PC-3 (cell line): Measurements from ENCODE around the gene ABCA12.

Experiments used
- EZH2 ChIP-seq: fragments of 300-600 bp; sonication (generic); IDR thresholded peaks from one replicate; pipeline ENCODE4 v1.6.1; 2017; ENCODE audit warnings: antibody characterized with exemption, mild to moderate bottlenecking, low read length; ENCODE audit not compliant: unreplicated experiment
- TF ChIP-seq, protein P1 (sequence below): fragments of 300-600 bp; sonication (generic); conservative IDR thresholded peaks from 2 replicates; pipeline ENCODE4 v1.5.1; 2017; ENCODE audit warnings: antibody characterized with exemption, low read depth, mild to moderate bottlenecking, low read length

DNA sequence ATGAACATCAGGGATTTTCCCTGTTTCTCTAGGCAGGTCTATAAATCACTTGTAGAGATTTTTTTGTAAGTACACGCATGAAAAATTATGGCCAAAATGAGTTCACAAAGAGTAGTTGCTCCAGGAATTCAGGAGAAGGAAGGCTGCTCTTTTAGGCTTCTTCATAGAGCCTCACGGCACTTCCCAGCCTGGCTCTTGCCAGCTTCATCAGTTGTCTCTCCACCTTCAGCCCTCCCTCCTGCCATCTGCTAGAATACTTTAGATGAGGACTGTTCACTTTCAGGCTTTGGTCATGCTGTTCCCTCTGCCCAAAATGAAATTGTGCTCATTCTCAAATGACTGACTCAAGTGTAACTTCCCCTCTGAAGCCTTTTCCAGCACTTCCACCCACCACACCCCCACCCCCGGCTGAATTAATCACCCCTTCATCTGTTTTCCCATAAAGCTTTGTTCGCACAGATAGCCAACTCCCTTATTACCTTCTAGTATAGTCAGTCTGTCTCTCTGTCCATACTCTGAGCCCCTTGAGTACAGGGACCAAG lies 1.8 kb upstream of the ABCA12 start:
- TF ChIP-seq, protein P1, sequence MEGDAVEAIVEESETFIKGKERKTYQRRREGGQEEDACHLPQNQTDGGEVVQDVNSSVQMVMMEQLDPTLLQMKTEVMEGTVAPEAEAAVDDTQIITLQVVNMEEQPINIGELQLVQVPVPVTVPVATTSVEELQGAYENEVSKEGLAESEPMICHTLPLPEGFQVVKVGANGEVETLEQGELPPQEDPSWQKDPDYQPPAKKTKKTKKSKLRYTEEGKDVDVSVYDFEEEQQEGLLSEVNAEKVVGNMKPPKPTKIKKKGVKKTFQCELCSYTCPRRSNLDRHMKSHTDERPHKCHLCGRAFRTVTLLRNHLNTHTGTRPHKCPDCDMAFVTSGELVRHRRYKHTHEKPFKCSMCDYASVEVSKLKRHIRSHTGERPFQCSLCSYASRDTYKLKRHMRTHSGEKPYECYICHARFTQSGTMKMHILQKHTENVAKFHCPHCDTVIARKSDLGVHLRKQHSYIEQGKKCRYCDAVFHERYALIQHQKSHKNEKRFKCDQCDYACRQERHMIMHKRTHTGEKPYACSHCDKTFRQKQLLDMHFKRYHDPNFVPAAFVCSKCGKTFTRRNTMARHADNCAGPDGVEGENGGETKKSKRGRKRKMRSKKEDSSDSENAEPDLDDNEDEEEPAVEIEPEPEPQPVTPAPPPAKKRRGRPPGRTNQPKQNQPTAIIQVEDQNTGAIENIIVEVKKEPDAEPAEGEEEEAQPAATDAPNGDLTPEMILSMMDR: no peak
- TF ChIP-seq EZH2: no peak
